ENCODE data around the gene SPRY4. TPM values are rescaled to one million over a fixed set of nuclear protein-coding genes. Genes with fewer than 3 reads are reported as not detected.
A peak's percentile ranks its signal among the peaks of the same experiment; 100 is the strongest.

SPRY4 gene
- total and polyA plus RNA-seq, 12 donors = 5.0 to 13.7 (median 9.5) TPM

- Histone ChIP-seq H3K27ac (peak overlapping the region; percentile 51 to 97 (median 91)), H3K27me3 (peaks cover 0 to 74% (median 0%) of the 10 kb centered on the region in 7 donors), H3K4me1 (peaks cover 9 to 59% (median 42%) of the 10 kb centered on the region in 9 donors), H3K36me3 (no peaks in the 10 kb centered on the region), H3K4me3 (peak overlapping the region in 9 of 10 donors; percentile 63 to 99 (median 80)), H3K9me3 (no peaks in the 10 kb centered on the region)
- no peak for DNase-seq
- TF ChIP-seq CTCF (IDR thresholded peaks at IDR 0.05) = no peak
- ATAC-seq = no peak
- 44 to 52% methylated on average over 8 of the region's 8 CpGs for WGBS, 2 donors
- intact Hi-C loops (cut with DNase I) = loop anchor here in 5 of 10 donors (2.0 to 10.0 kb wide), 6 partner anchors 30 to 221 kb away; no protein-coding TSS in a partner anchor
Observed at GRCh38 chr5:142326480-142326938, 1.7 kb upstream of the SPRY4 start.

DNA sequence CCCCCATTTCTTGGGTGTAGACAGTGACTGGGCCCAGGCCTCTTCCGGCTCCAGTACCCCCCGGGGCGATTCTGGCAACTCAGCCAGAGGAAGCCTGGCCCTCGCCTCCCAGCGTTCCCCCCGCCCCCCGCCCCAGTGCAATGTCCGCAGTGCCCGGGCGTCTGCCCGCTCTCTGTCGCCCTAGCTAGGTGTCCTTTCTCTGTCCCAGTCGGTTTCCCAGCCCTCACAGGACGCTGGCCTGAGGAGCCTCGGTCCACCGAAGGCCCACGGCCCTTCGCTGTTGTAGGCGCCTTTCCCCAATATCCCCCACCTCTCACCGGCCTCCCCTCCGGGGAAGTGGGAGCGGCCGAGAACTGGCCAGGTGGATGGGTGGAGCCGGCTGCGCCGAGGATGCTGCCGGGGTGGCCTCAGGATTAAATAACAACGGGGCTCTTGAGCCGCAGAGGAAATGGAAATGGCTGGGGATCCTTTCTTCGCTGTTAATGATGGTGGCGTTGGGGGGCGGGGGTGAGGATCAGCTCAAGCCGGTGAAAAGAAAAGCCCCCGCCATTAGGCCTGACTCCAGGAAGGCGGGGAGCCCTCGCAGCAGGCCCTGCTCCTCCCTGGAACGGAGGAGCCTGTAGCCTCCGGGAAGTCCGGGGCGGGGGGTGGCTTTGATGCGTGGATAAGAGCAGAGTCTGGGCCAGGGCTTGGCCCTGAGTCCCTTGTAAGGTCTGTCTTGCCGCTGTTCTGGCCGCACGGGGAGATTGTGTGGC, 1.1 kb upstream of the SPRY4 start:
- peak; percentile 57 to 70 for DNase-seq
- Histone ChIP-seq H3K27ac (peak overlapping the region; percentile 51 to 97 (median 91)), H3K4me1 (peaks cover 13 to 65% (median 48%) of the 10 kb centered on the region in 9 donors), H3K4me3 (peak overlapping the region; percentile 28 to 99 (median 79)), H3K9me3 (no peaks in the 10 kb centered on the region), H3K27me3 (peaks cover 0 to 76% (median 0%) of the 10 kb centered on the region in 7 donors), H3K36me3 (no peaks in the 10 kb centered on the region)
- WGBS, 2 donors = 9 to 10% methylated on average over 44 of the region's 44 CpGs
- no peak for TF ChIP-seq CTCF (IDR thresholded peaks at IDR 0.05)
- intact Hi-C loops (cut with DNase I) = loop anchor here in 6 of 10 donors (1.0 to 10.0 kb wide), 8 partner anchors 31 to 221 kb away; no protein-coding TSS in a partner anchor
- ATAC-seq = peak; percentile 11 to 57 (median 46)

- Histone ChIP-seq H3K4me3 (peak overlapping the region; percentile 63 to 99 (median 79)), H3K27me3 (peaks cover 0 to 75% (median 0%) of the 10 kb centered on the region in 7 donors), H3K4me1 (peaks cover 13 to 81% (median 64%) of the 10 kb centered on the region in 9 donors), H3K9me3 (no peaks in the 10 kb centered on the region), H3K27ac (peak overlapping the region; percentile 88 to 97 (median 92)), H3K36me3 (peaks cover 0 to 3% (median 0%) of the 10 kb centered on the region in 9 donors)
- DNase-seq = peak in 1 of 2 donors; percentile 45
- intact Hi-C loops (cut with DNase I) = loop anchor here in 8 of 10 donors (2.0 to 10.0 kb wide), 7 partner anchors 32 to 223 kb away; no protein-coding TSS in a partner anchor
- peak in 6 of 9 donors; percentile 16 to 44 (median 26) for TF ChIP-seq CTCF (IDR thresholded peaks at IDR 0.05)
- WGBS, 2 donors = 3 to 4% methylated on average over 57 to 58 of the region's 58 CpGs
- peak; percentile 11 to 63 (median 22) for ATAC-seq
Observed at GRCh38 chr5:142324136-142324870, 518 bp downstream of the SPRY4 start.

Measured in heart right ventricle (tissue), 16 donors.